Neural crest cell (in vitro differentiated cells): Measurements from ENCODE around the gene CABLES2. TPM values are rescaled to one million over a fixed set of nuclear protein-coding genes. Genes with fewer than 3 reads are reported as not detected.
A peak's percentile ranks its signal among the peaks of the same experiment; 100 is the strongest.

Experiments used
- DNase-seq: peaks from one replicate; pipeline ENCODE4 v3.0.0; 2021; ENCODE audit warnings: low read depth, mixed read lengths, low spot score
- H3K27ac Mint-ChIP-seq: one replicate; pipeline ENCODE4 v1.8.0; 2021; ENCODE audit warnings: mild to moderate bottlenecking, mixed read lengths; ENCODE audit not compliant: unreplicated experiment
- H3K27me3 Mint-ChIP-seq: 2 replicates; pipeline ENCODE4 v1.8.0; 2021; ENCODE audit warnings: low read depth, mild to moderate bottlenecking, mixed read lengths
- H3K36me3 Mint-ChIP-seq: 2 replicates; pipeline ENCODE4 v1.8.0; 2021; ENCODE audit warnings: low read depth, mild to moderate bottlenecking, mixed read lengths
- H3K4me1 Mint-ChIP-seq: 2 replicates; pipeline ENCODE4 v1.8.0; 2021; ENCODE audit warnings: mixed read lengths
- H3K4me3 Mint-ChIP-seq: one replicate; pipeline ENCODE4 v1.8.0; 2021; ENCODE audit warnings: mild to moderate bottlenecking, mixed read lengths
- H3K9me3 Mint-ChIP-seq: 2 replicates; pipeline ENCODE4 v1.8.0; 2021; ENCODE audit warnings: mixed read lengths
- CTCF ChIP-seq: fragments of 200-600 bp; sonication (generic); conservative IDR thresholded peaks from 2 replicates; pipeline ENCODE4 v1.5.0; 2021; ENCODE audit warnings: antibody characterized with exemption, mild to moderate bottlenecking
- total RNA-seq: library from RNA; stranded (reverse); gene quantifications from 2 replicates; pipeline ENCODE4 v1.2.1, GENCODE V29; 2021

CABLES2 gene
- total RNA-seq, 1 donor from 2014 or later, result 26.6 TPM

GRCh38 chr20:62357187-62357667 lies 49.9 kb downstream of the CABLES2 start:
- peaks cover 8% of the 10 kb centered on the region for H3K4me1 Mint-ChIP-seq
- no peak for DNase-seq
- no peak overlapping the region for H3K4me3 Mint-ChIP-seq
- H3K27ac Mint-ChIP-seq, result no peak overlapping the region
- H3K27me3 Mint-ChIP-seq, result no peaks in the 10 kb centered on the region
- H3K36me3 Mint-ChIP-seq, result no peaks in the 10 kb centered on the region
- H3K9me3 Mint-ChIP-seq, result no peaks in the 10 kb centered on the region
- TF ChIP-seq CTCF, result no peak

GRCh38 chr20:62356589-62357186 lies 50.4 kb downstream of the CABLES2 start:
- TF ChIP-seq CTCF, result no peak
- Mint-ChIP-seq H3K27me3 (no peaks in the 10 kb centered on the region), H3K27ac (no peak overlapping the region), H3K4me3 (no peak overlapping the region), H3K36me3 (no peaks in the 10 kb centered on the region), H3K9me3 (no peaks in the 10 kb centered on the region), H3K4me1 (peaks cover 8% of the 10 kb centered on the region)
- no peak for DNase-seq

GRCh38 chr20:62355878-62356588 lies 51.1 kb downstream of the CABLES2 start:
- DNase-seq, result no peak
- Mint-ChIP-seq H3K4me1 (peaks cover 8% of the 10 kb centered on the region), H3K27me3 (no peaks in the 10 kb centered on the region), H3K27ac (peak overlapping the region; percentile 19), H3K9me3 (no peaks in the 10 kb centered on the region), H3K4me3 (no peak overlapping the region), H3K36me3 (no peaks in the 10 kb centered on the region)
- TF ChIP-seq CTCF, result no peak

- no peak for DNase-seq
- Mint-ChIP-seq H3K4me3 (no peak overlapping the region), H3K27ac (no peak overlapping the region), H3K9me3 (no peaks in the 10 kb centered on the region), H3K4me1 (peaks cover 8% of the 10 kb centered on the region), H3K27me3 (no peaks in the 10 kb centered on the region), H3K36me3 (no peaks in the 10 kb centered on the region)
- TF ChIP-seq CTCF, result no peak
Measured at GRCh38 chr20:62355516-62355877, 51.6 kb downstream of the CABLES2 start.

- Mint-ChIP-seq H3K4me3 (no peak overlapping the region), H3K27ac (no peak overlapping the region), H3K9me3 (no peaks in the 10 kb centered on the region), H3K27me3 (no peaks in the 10 kb centered on the region), H3K4me1 (peaks cover 8% of the 10 kb centered on the region), H3K36me3 (no peaks in the 10 kb centered on the region)
- TF ChIP-seq CTCF, result no peak
- no peak for DNase-seq
Measured at GRCh38 chr20:62354811-62355341, 52.2 kb downstream of the CABLES2 start.
